HepG2 (cell line): ENCODE results near the gene SEPTIN2. TPM values are rescaled to one million over a fixed set of nuclear protein-coding genes. Genes with fewer than 3 reads are reported as not detected.

Experiments used
- ATAC-seq: fragments of 200-7000 bp; cut with Tn5 transposase; 3 replicates; pipeline ENCODE4 v1.9.1; 2020; ENCODE audit warnings: mild to moderate bottlenecking, moderate library complexity
- BruUV-seq: library from RNA; stranded (reverse); fragments of 400-500 nt; replicated peaks from 2 replicates; lab custom pipeline; 2021; lab: Mats Ljungman, UMichigan
- CTCF ChIA-PET: fragments of 300-600 bp; formaldehyde crosslinking; extraction: SDS; loops from one replicate; lab custom pipeline; 2021; ENCODE audit warnings: low total read pairs, inconsistent platforms, low intra/inter-chr PET ratio; lab: Yijun Ruan, JAX
- POLR2A ChIA-PET: fragments of 350-600 bp; sonication (Branson Sonifier 250); formaldehyde crosslinking; loops from one replicate; lab custom pipeline; 2020; ENCODE audit warnings: antibody characterized with exemption, inconsistent platforms; lab: Yijun Ruan, JAX
- DNase-seq: peaks from one replicate; pipeline ENCODE4 v3.0.0-alpha.2; 2015; ENCODE audit warnings: low spot score
- FAIRE-seq: peaks from 3 replicates; lab custom pipeline; 2011; peaks lifted over from hg19 to GRCh38; lab: Jason Lieb, UNC
- H2AFZ ChIP-seq: one replicate; pipeline ENCODE4 v1.6.1; 2011; ENCODE audit warnings: low read length, inconsistent platforms
- H3K27ac ChIP-seq: fragments of 300-600 bp; 3 replicates; pipeline ENCODE4 v1.8.0; 2011; ENCODE audit warnings: mixed run types, mild to moderate bottlenecking, mixed read lengths, low read length, inconsistent platforms; ENCODE audit not compliant: insufficient read depth; ENCODE audit errors: extremely low read length
- H3K27me3 ChIP-seq, 2 experiments: fragments of 200-600 bp in 1 of 2; 2 replicates in 1 of 2; 3 replicates in 1 of 2; pipeline versions ENCODE4 v1.6.0 to v1.8.0; 2011; ENCODE audit warnings: low read length in 2 of 2, mild to moderate bottlenecking in 2 of 2, moderate library complexity in 2 of 2, inconsistent platforms in 1 of 2; ENCODE audit not compliant: insufficient read depth in 2 of 2, control insufficient read depth in 1 of 2
- H3K36me3 ChIP-seq, 2 experiments: fragments of 200-600 bp in 1 of 2; replicated peaks in 1 of 2; 2 replicates in 1 of 2; 3 replicates in 1 of 2; pipeline versions ENCODE4 v1.5.1 to v1.8.0; 2011; ENCODE audit warnings: low read length in 2 of 2, inconsistent platforms in 1 of 2; ENCODE audit not compliant: insufficient read depth in 2 of 2, control insufficient read depth in 1 of 2
- H3K4me1 ChIP-seq: 2 replicates; pipeline ENCODE4 v1.5.1; 2012; ENCODE audit warnings: low read length, inconsistent platforms; ENCODE audit not compliant: insufficient read depth
- H3K4me2 ChIP-seq: 2 replicates; pipeline ENCODE4 v1.6.0; 2011; ENCODE audit warnings: low read depth, low read length, inconsistent platforms
- H3K4me3 ChIP-seq, 3 experiments: fragments of 200-600 bp in 1 of 3; sonication (generic), shearing (Covaris generic) in 1 of 3; replicated peaks in 1 of 3; 2 replicates each; pipeline ENCODE4 v1.5.1; 2011 to 2016; ENCODE audit warnings: low read length in 3 of 3, inconsistent platforms in 2 of 3, low read depth in 2 of 3, mild to moderate bottlenecking in 2 of 3, control low read depth in 1 of 3, mixed read lengths in 1 of 3; ENCODE audit not compliant: insufficient read depth in 1 of 3
- H3K79me2 ChIP-seq: one replicate; pipeline ENCODE4 v1.6.1; 2011; ENCODE audit warnings: low read length, inconsistent platforms; ENCODE audit not compliant: insufficient read depth
- H3K9ac ChIP-seq: 2 replicates; pipeline ENCODE4 v1.6.0; 2011; ENCODE audit warnings: mild to moderate bottlenecking, low read depth, low read length, inconsistent platforms; ENCODE audit not compliant: insufficient read depth
- H3K9me3 ChIP-seq: 2 replicates; pipeline ENCODE4 v1.5.1; 2012; ENCODE audit warnings: mild to moderate bottlenecking, low read length
- H4K20me1 ChIP-seq: 2 replicates; pipeline ENCODE4 v1.6.0; 2011; ENCODE audit warnings: inconsistent platforms, mild to moderate bottlenecking, low read length, moderate library complexity; ENCODE audit not compliant: insufficient read depth
- CHCHD3 ChIP-seq: sonication (generic); formaldehyde crosslinking; IDR thresholded peaks from 2 replicates; pipeline ENCODE4 v1.8.0; 2022; ENCODE audit warnings: mild to moderate bottlenecking, missing genetic modification reagents, moderate library complexity
- DBP ChIP-seq: sonication (generic); formaldehyde crosslinking; IDR thresholded peaks from 2 replicates; pipeline ENCODE4 v1.4.0; 2020; ENCODE audit warnings: missing genetic modification reagents; ENCODE audit errors: not compliant biosample characterization
- FOSL1 ChIP-seq: sonication (generic); formaldehyde crosslinking; IDR thresholded peaks from 2 replicates; pipeline ENCODE4 v1.9.0; 2021; ENCODE audit warnings: missing genetic modification reagents, borderline replicate concordance
- GMEB2 ChIP-seq: IDR thresholded peaks from 2 replicates; pipeline ENCODE4 v1.6.1; 2016; ENCODE audit warnings: missing biosample characterization, missing genetic modification reagents, low read depth
- MLLT10 ChIP-seq: sonication (generic); formaldehyde crosslinking; IDR thresholded peaks from 2 replicates; pipeline ENCODE4 v1.4.0; 2020; ENCODE audit warnings: missing genetic modification reagents
- ONECUT2 ChIP-seq: sonication (generic); formaldehyde crosslinking; IDR thresholded peaks from 2 replicates; pipeline ENCODE4 v1.4.0; 2020; ENCODE audit warnings: missing genetic modification reagents
- PATZ1 ChIP-seq: sonication (generic); formaldehyde crosslinking; IDR thresholded peaks from 2 replicates; pipeline ENCODE4 v1.4.0; 2020; ENCODE audit warnings: missing genetic modification reagents
- POLR2AphosphoS2 ChIP-seq: IDR thresholded peaks from 2 replicates; pipeline ENCODE4 v1.6.1; 2011; ENCODE audit warnings: low read depth, low read length, improper control_type of control experiment
- RARG ChIP-seq: sonication (generic); formaldehyde crosslinking; IDR thresholded peaks from 2 replicates; pipeline ENCODE4 v1.4.0; 2020; ENCODE audit warnings: low read depth, mild to moderate bottlenecking, missing genetic modification reagents
- TOPORS ChIP-seq: sonication (generic); formaldehyde crosslinking; IDR thresholded peaks from 2 replicates; pipeline ENCODE4 v1.8.0; 2023; ENCODE audit warnings: mild to moderate bottlenecking, missing genetic modification reagents
- ZMYM3 ChIP-seq: sonication (generic); formaldehyde crosslinking; IDR thresholded peaks from 2 replicates; pipeline ENCODE4 v1.5.1; 2020; ENCODE audit warnings: mild to moderate bottlenecking, missing genetic modification reagents
- ZSCAN25 ChIP-seq: sonication (generic); formaldehyde crosslinking; IDR thresholded peaks from 2 replicates; pipeline ENCODE4 v1.8.0; 2022; ENCODE audit warnings: mild to moderate bottlenecking, missing genetic modification reagents
- ZSCAN30 ChIP-seq: sonication (generic); formaldehyde crosslinking; IDR thresholded peaks from 2 replicates; pipeline ENCODE4 v1.5.0; 2020; ENCODE audit warnings: mild to moderate bottlenecking, missing genetic modification reagents
- WGBS: methylation state at CpG from one replicate; pipeline ENCODE4 v1.1.6; 2017; ENCODE audit warnings: low lambda C conversion rate; 5-methylcytosine and 5-hydroxymethylcytosine counted together
- in situ Hi-C: cut with HindIII; loops from 2 replicates; pipeline ENCODE4 v1.10.0; 2017; ENCODE audit warnings: low pct_unique_long_range_greater_than_20kb; ENCODE audit not compliant: extremely low pct_ligation_motif_present
- intact Hi-C: fragments of 100-400 bp; cut with micrococcal nuclease; formaldehyde crosslinking; loops from one replicate; pipeline ENCODE4 v1.10.0; 2022; ENCODE audit not compliant: unreplicated experiment
- polyA plus RNA-seq, 8 experiments: library from polyadenylated mRNA; depleted of rRNA in 3 of 8; stranded (reverse) in 7 of 8; unstranded in 1 of 8; fragments of >200 nt; fragmentation: Illumina TruSeq in 4 of 8; extraction: Trizol in 4 of 8; gene quantifications; 2 replicates each; pipeline versions ENCODE4 v1.2.1 to v1.2.3, GENCODE V29; 2011 to 2016; ENCODE audit warnings: low read depth in 4 of 8, missing spikeins in 1 of 8, mixed read lengths in 1 of 8; ENCODE audit not compliant: insufficient read depth in 1 of 8
- total RNA-seq, 5 experiments: library from RNA; depleted of rRNA; stranded (reverse); fragments of >200 nt; fragmentation: Illumina TruSeq; extraction: Trizol; gene quantifications; 2 replicates each; pipeline ENCODE4 v1.2.3, GENCODE V29; 2016; ENCODE audit warnings: low read depth in 1 of 5

The SEPTIN2 gene
- total and polyA plus RNA-seq, 2 of the 13 experiments (the other 11 are each of a cell fraction or from before 2014, with no cell fraction given), result 493 to 733 TPM

GRCh38 chr2:241307055-241307454, 8.7 kb upstream of the SEPTIN2 start:
- no peak overlapping the region for H3K4me3 ChIP-seq
- no peak overlapping the region for H3K4me2 ChIP-seq
- peaks cover 100% of the 10 kb centered on the region for H3K79me2 ChIP-seq
- FAIRE-seq, result no peak
- 74% methylated on average over 6 of the region's 6 CpGs for WGBS
- POLR2A ChIA-PET, result interaction anchor here (0.6 to 3.3 kb wide), 2 partner anchors 7 to 39 kb away, joined by 4 to 15 read pairs; no protein-coding TSS in a partner anchor
- TF ChIP-seq POLR2AphosphoS2 (no peak), ZMYM3 (no peak), TOPORS (CRISPR knock-in tag) (no peak), ZSCAN30 (no peak), ONECUT2 (CRISPR knock-in tag) (0 out of 2 replicates have a peak, but pooled peaks have one; percentile 43), MLLT10 (CRISPR knock-in tag) (no peak), RARG (CRISPR knock-in tag) (no peak), GMEB2 (CRISPR knock-in tag) (no peak), DBP (CRISPR knock-in tag) (no peak), FOSL1 (CRISPR knock-in tag) (no peak), ZSCAN25 (no peak), CHCHD3 (CRISPR knock-in tag) (no peak), PATZ1 (peak; percentile 12; the same call in 1 of the 2 replicates)
- no peak overlapping the region for H3K9ac ChIP-seq
- peaks cover 62% of the 10 kb centered on the region for H4K20me1 ChIP-seq
- H3K36me3 ChIP-seq, result peaks cover 1 to 5% of the 10 kb centered on the region in 2 experiments; a peak in 4 of 5 replicates
- ATAC-seq, result no peak
- DNase-seq, result no peak
- intact Hi-C loops (no loop called here), in situ Hi-C loops (no loop called here)
- CTCF ChIA-PET, result no interaction called here
- H3K9me3 ChIP-seq, result no peaks in the 10 kb centered on the region
- H3K27me3 ChIP-seq, result no peaks in the 10 kb centered on the region
- peaks cover 87% of the 10 kb centered on the region for H3K4me1 ChIP-seq
- BruUV-seq, result no TSS peak
- H2AFZ ChIP-seq, result no peak overlapping the region
- no peak overlapping the region for H3K27ac ChIP-seq
